B cell (primary cell): ENCODE results near the gene BANP.
"Not testable (repeated sequence)": the region's sequence is repeated elsewhere in the genome, so short reads cannot be mapped to it uniquely, and the experiment has no call there.

ENCODE experiments used
- CTCF ChIP-seq: fragments of 200-600 bp; IDR thresholded peaks from one replicate; pipeline ENCODE4 v1.8.0; 2022; ENCODE audit warnings: antibody characterized with exemption, mild to moderate bottlenecking
- EZH2 ChIP-seq: IDR thresholded peaks from 2 replicates; pipeline ENCODE4 v1.6.1; 2012; ENCODE audit warnings: borderline replicate concordance, low read depth, mild to moderate bottlenecking, moderate library complexity, low read length; ENCODE audit not compliant: insufficient read depth, poor library complexity, severe bottlenecking

GRCh38 chr16:88118852-88119741 lies 167.9 kb downstream of the BANP start:
- TF ChIP-seq CTCF, EZH2: not testable (repeated sequence)
